ENCODE results near the gene SCML2. TPM values are rescaled to one million over a fixed set of nuclear protein-coding genes. Genes with fewer than 3 reads are reported as not detected.

Gene SCML2
- total RNA-seq, 2 experiments from 2014 or later: 2.6 to 2.9 TPM

GRCh38 chrX:18228069-18228468, 126.4 kb downstream of the SCML2 start:
- ATAC-seq (no peak), DNase-seq (no peak)
- H3K9me3 Mint-ChIP-seq (ENCODE audit: low read depth): no peaks in the 10 kb centered on the region
- H3K4me1 Mint-ChIP-seq: no peaks in the 10 kb centered on the region
- H3K4me3 Mint-ChIP-seq: no peak overlapping the region
- no peaks in the 10 kb centered on the region for H3K36me3 Mint-ChIP-seq
- CTCF ChIA-PET: no interaction called here
- H3K27me3 Mint-ChIP-seq: no peaks in the 10 kb centered on the region
- H3K27ac Mint-ChIP-seq: no peak overlapping the region

GRCh38 chrX:18227458-18227857, 127.0 kb downstream of the SCML2 start:
- Mint-ChIP-seq H3K9me3 (ENCODE audit: low read depth) (no peaks in the 10 kb centered on the region), H3K4me3 (no peak overlapping the region), H3K36me3 (no peaks in the 10 kb centered on the region), H3K4me1 (no peaks in the 10 kb centered on the region), H3K27ac (no peak overlapping the region), H3K27me3 (no peaks in the 10 kb centered on the region)
- ATAC-seq (no peak), DNase-seq (no peak)
- CTCF ChIA-PET: no interaction called here

GRCh38 chrX:18220786-18221185, 133.7 kb downstream of the SCML2 start, which contains the start of gene BEND2:
BEND2 (minus strand) TSS chrX:18220886; CDS start chrX:18220750, 136 bp downstream.
- no peak for DNase-seq
- no peaks in the 10 kb centered on the region for H3K27me3 Mint-ChIP-seq
- H3K9me3 Mint-ChIP-seq (ENCODE audit: low read depth): peaks cover 2% of the 10 kb centered on the region
- no peak within 1 kb of the TSS for H3K27ac Mint-ChIP-seq
- H3K4me3 Mint-ChIP-seq: no peak within 1 kb of the TSS
- ATAC-seq: no peak
- CTCF ChIA-PET: no interaction called here
- H3K36me3 Mint-ChIP-seq: no peaks in the 10 kb centered on the region
- no peaks in the 10 kb centered on the region for H3K4me1 Mint-ChIP-seq

GRCh38 chrX:18210470-18210869, 144.0 kb downstream of the SCML2 start:
- CTCF ChIA-PET: no interaction called here
- Mint-ChIP-seq H3K4me1 (no peaks in the 10 kb centered on the region), H3K27me3 (no peaks in the 10 kb centered on the region), H3K4me3 (no peak overlapping the region), H3K9me3 (ENCODE audit: low read depth) (no peaks in the 10 kb centered on the region), H3K27ac (no peak overlapping the region), H3K36me3 (no peaks in the 10 kb centered on the region)
- ATAC-seq (no peak), DNase-seq (no peak)

GRCh38 chrX:18206657-18207056, 147.8 kb downstream of the SCML2 start:
- no peak overlapping the region for H3K4me3 Mint-ChIP-seq
- no peaks in the 10 kb centered on the region for H3K4me1 Mint-ChIP-seq
- ATAC-seq (no peak), DNase-seq (no peak)
- H3K27me3 Mint-ChIP-seq: peaks cover 3% of the 10 kb centered on the region
- H3K36me3 Mint-ChIP-seq: no peaks in the 10 kb centered on the region
- CTCF ChIA-PET: no interaction called here
- H3K9me3 Mint-ChIP-seq (ENCODE audit: low read depth): no peaks in the 10 kb centered on the region
- H3K27ac Mint-ChIP-seq: no peak overlapping the region

GRCh38 chrX:18203631-18204030, 150.9 kb downstream of the SCML2 start:
- DNase-seq (no peak), ATAC-seq (no peak)
- CTCF ChIA-PET: no interaction called here
- H3K9me3 Mint-ChIP-seq (ENCODE audit: low read depth): no peaks in the 10 kb centered on the region
- no peak overlapping the region for H3K4me3 Mint-ChIP-seq
- H3K36me3 Mint-ChIP-seq: no peaks in the 10 kb centered on the region
- H3K27ac Mint-ChIP-seq: no peak overlapping the region
- no peaks in the 10 kb centered on the region for H3K4me1 Mint-ChIP-seq
- peaks cover 3% of the 10 kb centered on the region for H3K27me3 Mint-ChIP-seq

- no peaks in the 10 kb centered on the region for H3K36me3 Mint-ChIP-seq
- no peak overlapping the region for H3K27ac Mint-ChIP-seq
- DNase-seq (no peak), ATAC-seq (no peak)
- CTCF ChIA-PET: no interaction called here
- H3K4me3 Mint-ChIP-seq: no peak overlapping the region
- H3K9me3 Mint-ChIP-seq (ENCODE audit: low read depth): no peaks in the 10 kb centered on the region
- H3K4me1 Mint-ChIP-seq: no peaks in the 10 kb centered on the region
- H3K27me3 Mint-ChIP-seq: no peaks in the 10 kb centered on the region
These were observed 159.8 kb downstream of the SCML2 start for GRCh38 chrX:18194688-18195087.

Other genes starting within 250 kb of the SCML2 start
- not detected for gene BEND2, start 133.8 kb downstream of the SCML2 start, total RNA-seq
- gene CDKL5, start 70.9 kb upstream of the SCML2 start, total RNA-seq: 1 to 10 TPM; 1.1 to 1.3 TPM

Data from activated CD8-positive, alpha-beta memory T cell treated with anti-CD3 and anti-CD28 coated beads, Interleukin-2, amount 10 ng/mL, durations not matched to agents 7 days and 5 days (primary cell).